Urinary bladder (tissue), 4 donors: ENCODE data around the gene GALNT7. TPM values are rescaled to one million over a fixed set of nuclear protein-coding genes. Genes with fewer than 3 reads are reported as not detected.

Experiments used
- DNase-seq: peaks from one replicate; pipeline ENCODE4 v3.0.0-alpha.2; 2015; ENCODE audit errors: extremely low spot score
- H3K27ac ChIP-seq: one replicate; pipeline ENCODE4 v1.5.1; 2013; ENCODE audit warnings: low read depth, mild to moderate bottlenecking, moderate library complexity
- H3K36me3 ChIP-seq: one replicate; pipeline ENCODE4 v1.6.1; 2013; ENCODE audit warnings: mild to moderate bottlenecking, moderate library complexity; ENCODE audit not compliant: insufficient read depth
- H3K4me1 ChIP-seq: one replicate; pipeline ENCODE4 v1.6.1; 2013; ENCODE audit warnings: mild to moderate bottlenecking, moderate library complexity; ENCODE audit not compliant: insufficient read depth
- H3K4me3 ChIP-seq: one replicate; pipeline ENCODE4 v1.5.1; 2013; ENCODE audit warnings: low read depth, low read length
- WGBS: extraction: QIAGEN DNeasy Blood & Tissue Kit; methylation state at CpG from one replicate; pipeline ENCODE4 v1.1.7; 2013; 5-methylcytosine and 5-hydroxymethylcytosine counted together
- polyA plus RNA-seq: library from polyadenylated mRNA; stranded (reverse); fragments of 200-250 nt; gene quantifications from one replicate; pipeline ENCODE4 v1.2.3, GENCODE V29; 2013
- total RNA-seq: library from RNA; depleted of rRNA; stranded (reverse); fragments of >200 nt; gene quantifications from one replicate; pipeline ENCODE4 v1.2.3, GENCODE V29; 2014
- donor health status: healthy with polysubstance abuse.
- donor health status: healthy.

GALNT7 gene
- total and polyA plus RNA-seq, 2 donors, result 11.6 to 48.6 TPM

DNA sequence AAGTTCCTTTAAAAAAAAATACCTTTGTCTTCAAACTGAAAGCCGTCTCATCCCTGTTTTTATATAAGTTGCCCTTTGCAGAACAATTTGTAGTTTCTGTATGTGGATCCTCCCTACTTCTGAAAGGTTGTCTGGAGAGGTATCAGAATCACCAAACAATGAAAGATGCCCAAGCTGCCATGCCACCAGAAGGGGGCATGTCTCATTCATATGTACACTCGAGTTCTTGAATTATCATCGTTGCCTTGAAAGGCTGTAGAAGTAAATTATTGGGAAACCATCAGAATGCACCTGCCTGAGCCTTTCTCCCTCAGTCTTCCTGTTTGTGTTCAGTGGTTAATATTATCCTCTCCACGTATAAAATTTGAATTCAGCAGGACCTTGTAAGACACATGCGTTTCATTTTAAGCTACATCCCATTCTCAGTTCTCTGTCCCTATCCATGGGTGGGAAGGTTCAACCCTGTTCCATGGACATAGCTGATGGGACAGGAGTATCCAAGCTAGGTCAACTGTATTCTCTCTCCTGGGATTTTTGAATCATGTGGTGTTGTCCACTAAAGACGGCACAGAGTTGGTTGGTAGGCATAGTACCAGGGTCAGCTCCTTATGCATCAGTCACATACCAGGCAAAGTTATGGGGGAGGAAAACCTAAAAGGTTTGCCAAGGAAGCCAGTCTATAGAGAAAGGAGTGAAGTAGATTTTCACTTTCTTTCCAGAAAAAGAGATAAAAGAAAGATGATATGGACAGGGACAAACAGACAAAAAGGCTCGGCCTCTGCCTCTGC is 24.0 kb downstream of the GALNT7 start:
- H3K4me3 ChIP-seq, result no peak overlapping the region
- H3K36me3 ChIP-seq, result no peaks in the 10 kb centered on the region
- no peak overlapping the region for H3K27ac ChIP-seq
- 85% methylated on average over 7 of the region's 7 CpGs for WGBS
- H3K4me1 ChIP-seq, result no peaks in the 10 kb centered on the region
- DNase-seq, result no peak

DNA sequence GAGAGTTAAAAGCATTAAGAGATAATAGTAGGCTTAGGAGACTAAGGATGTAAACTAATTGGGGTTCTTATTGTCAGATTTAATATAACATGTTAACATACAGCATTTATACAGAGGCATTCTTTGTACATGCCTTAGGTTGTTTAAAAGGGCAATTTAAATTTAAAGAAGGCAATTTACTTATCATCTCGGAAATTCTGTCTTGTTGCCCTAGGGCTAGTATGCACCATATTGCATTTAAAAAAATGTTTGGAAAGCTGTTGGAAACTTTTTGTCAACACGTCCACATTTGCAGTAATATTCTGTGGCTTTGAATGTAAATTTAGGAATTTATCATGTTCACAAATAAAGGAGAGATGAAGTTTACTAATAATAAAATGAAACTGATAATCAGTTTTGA is 25.5 kb downstream of the GALNT7 start:
- DNase-seq, result no peak
- Histone ChIP-seq H3K4me1 (no peaks in the 10 kb centered on the region), H3K27ac (no peak overlapping the region), H3K36me3 (no peaks in the 10 kb centered on the region), H3K4me3 (no peak overlapping the region)
- WGBS, result 89% methylated on average over 2 of the region's 2 CpGs

DNA sequence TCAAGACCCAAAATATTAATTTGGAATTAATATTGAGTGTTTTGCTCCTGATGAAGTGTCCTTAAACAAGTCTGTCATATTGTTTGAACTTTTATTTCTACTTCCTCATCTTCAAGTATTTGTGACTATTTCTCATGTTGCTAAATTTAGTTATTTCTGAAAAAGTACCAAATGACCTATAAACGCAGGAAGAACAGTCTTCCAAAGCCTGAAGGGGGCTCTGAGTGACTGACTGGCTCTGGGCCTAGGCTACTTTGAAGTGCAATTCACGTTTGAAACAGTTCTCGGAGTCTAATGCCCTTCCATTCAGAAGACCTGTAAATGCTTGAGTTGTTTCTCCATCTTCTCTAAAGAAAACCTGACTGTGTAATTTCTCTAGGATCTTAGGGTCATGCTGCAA is 26.5 kb downstream of the GALNT7 start:
- Histone ChIP-seq H3K36me3 (no peaks in the 10 kb centered on the region), H3K4me1 (no peaks in the 10 kb centered on the region), H3K27ac (no peak overlapping the region), H3K4me3 (no peak overlapping the region)
- no peak for DNase-seq
- WGBS, result 78% methylated on average over 3 of the region's 3 CpGs

DNA sequence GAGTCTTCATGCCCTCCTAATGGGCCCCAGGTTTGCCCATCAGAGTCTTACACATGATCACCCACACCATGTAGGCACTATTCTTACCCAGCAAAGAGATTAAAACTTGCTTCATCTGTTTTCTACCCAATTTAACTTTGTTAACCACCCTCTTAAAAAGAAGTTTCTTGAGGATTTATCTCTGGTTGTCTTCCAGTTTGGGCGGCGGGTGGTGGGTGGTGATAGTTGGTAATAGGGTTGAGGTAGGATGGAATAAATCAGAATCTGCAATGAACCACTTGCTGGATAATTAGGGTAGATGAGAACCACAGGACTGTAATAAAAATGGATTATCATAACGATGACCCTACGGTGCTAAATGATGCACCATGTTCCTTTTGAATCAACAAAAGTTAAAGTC is 30.9 kb downstream of the GALNT7 start:
- Histone ChIP-seq H3K4me1 (no peaks in the 10 kb centered on the region), H3K36me3 (no peaks in the 10 kb centered on the region), H3K27ac (no peak overlapping the region), H3K4me3 (no peak overlapping the region)
- WGBS, result 97% methylated on average over 4 of the region's 4 CpGs
- no peak for DNase-seq

DNA sequence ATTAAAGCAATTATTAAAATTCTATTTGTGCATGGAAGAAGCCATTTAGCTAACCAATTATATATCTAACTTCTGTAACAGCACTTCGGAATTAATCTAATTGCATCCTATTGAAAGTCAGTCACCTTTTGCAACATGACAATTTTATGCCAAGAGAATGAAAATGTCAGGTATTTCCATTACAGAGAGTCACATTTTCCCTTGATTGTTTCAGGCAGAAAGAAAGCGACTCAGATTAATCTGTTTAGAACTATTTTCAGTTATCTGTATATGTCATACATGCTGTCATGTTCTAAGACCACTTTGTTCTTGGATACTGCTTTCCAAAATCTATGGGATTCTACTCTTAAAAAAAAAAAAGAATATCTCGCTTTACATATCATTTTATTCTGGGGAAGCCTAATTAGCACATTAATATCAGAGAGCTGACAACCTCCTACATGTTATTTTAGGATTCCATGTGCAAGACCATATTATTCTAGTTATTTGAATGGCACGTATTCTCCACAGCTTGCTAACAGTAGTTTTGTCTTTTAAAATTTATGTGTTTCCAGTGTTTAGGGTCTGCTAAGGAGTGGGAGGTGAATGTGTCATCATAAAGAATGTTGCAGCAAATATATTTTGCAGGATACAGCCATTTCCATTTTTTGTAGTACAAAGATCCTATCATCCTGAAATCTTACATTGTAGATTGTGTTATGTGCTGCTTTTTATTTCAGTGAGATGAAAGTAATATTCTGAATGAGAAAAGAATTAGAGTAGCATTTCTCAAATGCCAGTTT is 31.7 kb downstream of the GALNT7 start:
- no peak overlapping the region for H3K4me3 ChIP-seq

DNA sequence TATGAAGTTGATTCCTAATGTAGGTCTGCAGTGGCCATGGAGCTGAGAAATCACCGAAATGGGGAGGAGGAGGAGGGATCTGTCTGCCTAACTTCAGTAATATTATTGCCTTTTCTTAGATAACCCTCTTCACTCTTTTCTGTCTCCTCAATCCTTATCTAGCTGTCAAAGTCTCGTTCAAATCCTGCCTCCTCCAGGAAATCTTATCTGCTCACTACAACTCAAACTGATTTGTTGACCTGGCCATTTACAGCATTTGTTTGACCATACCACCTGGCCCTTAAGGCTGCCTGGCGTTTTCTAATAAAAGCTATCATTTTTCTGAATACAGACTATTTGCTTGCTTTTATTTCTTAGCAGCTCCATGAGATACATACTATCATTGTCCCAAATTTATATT is 33.8 kb downstream of the GALNT7 start:
- 80% methylated on average over 3 of the region's 3 CpGs for WGBS
- Histone ChIP-seq H3K4me1 (no peaks in the 10 kb centered on the region), H3K4me3 (no peak overlapping the region), H3K36me3 (no peaks in the 10 kb centered on the region), H3K27ac (no peak overlapping the region)
- no peak for DNase-seq

More for the DNA sequence above, 31.7 kb downstream of the GALNT7 start:
- H3K36me3 ChIP-seq, result no peaks in the 10 kb centered on the region
- H3K4me1 ChIP-seq, result no peaks in the 10 kb centered on the region
- DNase-seq, result no peak
- no peak overlapping the region for H3K27ac ChIP-seq
- WGBS, result 83% methylated on average over 4 of the region's 4 CpGs

DNA sequence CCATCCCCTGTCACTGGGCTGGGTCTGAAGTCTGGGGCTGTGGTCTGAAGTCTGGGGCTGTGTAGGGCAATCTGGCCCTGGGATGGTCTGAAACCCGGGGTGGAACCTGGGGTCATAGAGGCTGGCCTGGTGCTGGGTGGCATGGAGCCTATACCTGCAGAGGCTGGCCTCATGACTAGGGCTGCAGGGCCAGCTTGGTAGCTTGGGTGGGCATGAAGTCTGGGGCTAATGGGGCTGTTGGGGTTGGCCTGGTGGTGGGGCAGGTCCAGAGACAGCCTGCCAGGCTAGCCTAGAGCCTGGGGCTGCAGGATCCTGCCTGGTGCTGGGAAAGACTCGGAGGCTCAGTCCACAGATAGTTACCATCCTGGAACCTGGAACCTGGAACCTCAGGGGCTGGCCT is 37.0 kb downstream of the GALNT7 start:
- no peak overlapping the region for H3K4me3 ChIP-seq
- DNase-seq, result no peak
- H3K27ac ChIP-seq, result no peak overlapping the region
- no peaks in the 10 kb centered on the region for H3K36me3 ChIP-seq
- no peaks in the 10 kb centered on the region for H3K4me1 ChIP-seq
- WGBS, result 93% methylated on average over 2 of the region's 2 CpGs

DNA sequence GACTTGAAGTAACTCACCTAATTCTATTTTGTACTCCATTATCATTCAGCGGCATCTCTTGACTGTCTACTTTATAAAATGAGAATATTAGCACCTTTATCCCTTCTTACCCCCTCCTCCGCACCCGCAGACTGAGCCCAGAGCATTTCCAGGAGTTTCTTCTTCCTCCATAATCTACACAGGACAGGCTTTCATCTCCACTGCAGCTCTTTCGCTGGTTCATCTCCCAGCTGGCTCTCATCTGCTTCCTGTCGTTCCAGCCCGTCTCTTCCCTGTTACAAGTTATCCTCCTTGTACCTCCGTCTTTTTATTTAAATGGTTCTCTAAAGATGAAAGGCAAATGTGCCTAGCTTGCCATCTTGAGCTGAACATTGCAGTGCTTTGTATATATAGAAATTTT is 39.8 kb downstream of the GALNT7 start:
- H3K4me1 ChIP-seq, result no peaks in the 10 kb centered on the region
- H3K4me3 ChIP-seq, result no peak overlapping the region
- DNase-seq, result no peak
- no peaks in the 10 kb centered on the region for H3K36me3 ChIP-seq
- H3K27ac ChIP-seq, result no peak overlapping the region
- 84% methylated on average over 7 of the region's 7 CpGs for WGBS

DNA sequence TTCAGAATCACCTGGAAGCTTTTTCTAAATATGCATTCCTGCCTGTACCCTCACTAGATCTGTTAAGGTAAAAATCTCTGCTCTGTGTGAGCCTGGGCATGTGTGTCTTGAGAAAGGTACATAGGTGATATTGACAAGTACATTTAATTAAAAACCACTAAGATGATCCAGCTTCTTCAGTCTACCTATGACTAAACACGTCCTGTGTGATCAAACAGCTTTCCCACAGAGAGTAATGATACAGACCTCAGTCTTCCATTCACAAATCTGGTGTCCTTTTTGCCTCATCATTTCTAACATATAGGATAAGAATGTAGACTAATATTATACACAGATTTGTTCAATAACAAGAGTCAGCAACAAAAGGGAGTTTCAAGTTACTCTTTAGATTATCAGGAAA is 42.6 kb downstream of the GALNT7 start:
- WGBS, result 100% methylated on average over 1 of the region's 1 CpG
- H3K36me3 ChIP-seq, result no peaks in the 10 kb centered on the region
- DNase-seq, result no peak
- H3K27ac ChIP-seq, result no peak overlapping the region
- no peaks in the 10 kb centered on the region for H3K4me1 ChIP-seq
- no peak overlapping the region for H3K4me3 ChIP-seq

DNA sequence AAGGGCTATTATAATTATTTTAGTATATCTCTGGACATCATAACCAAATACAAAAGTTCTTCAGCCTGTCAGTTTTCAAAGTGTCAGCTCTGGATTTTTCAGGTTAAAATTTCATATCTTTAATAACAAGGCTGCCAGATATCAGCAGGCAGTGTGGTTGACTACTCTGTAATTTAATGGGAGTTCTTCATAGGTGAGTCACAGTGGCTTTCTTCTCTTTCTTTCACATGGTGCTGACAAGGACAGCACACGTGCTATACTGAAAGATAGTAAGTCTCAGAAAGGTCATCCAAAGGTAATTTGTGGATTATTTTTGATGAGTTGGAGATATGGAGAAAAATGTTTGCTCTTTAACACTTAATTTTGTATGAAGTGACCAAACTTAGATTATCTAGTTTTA is 43.2 kb downstream of the GALNT7 start:
- Histone ChIP-seq H3K36me3 (no peaks in the 10 kb centered on the region), H3K27ac (no peak overlapping the region), H3K4me1 (no peaks in the 10 kb centered on the region), H3K4me3 (no peak overlapping the region)
- 15% methylated on average over 1 of the region's 1 CpG for WGBS
- DNase-seq, result no peak

DNA sequence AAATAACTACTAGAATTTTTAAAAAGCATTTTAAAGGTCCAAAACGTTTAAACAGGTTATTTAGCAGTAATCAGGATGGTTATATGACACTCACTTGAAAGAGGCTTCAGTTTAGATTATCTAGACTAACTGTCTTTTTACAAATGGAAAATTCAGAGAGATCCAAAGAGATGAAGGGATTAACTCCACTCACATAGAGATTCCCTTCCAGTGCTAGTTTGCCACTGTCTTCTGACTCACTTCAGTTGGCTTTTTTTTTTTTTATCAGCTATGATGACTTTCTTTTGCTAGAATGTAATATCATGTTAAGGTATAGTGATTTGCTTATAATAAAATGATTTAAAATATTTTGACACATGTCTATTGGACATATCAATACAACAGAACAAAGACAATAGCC is 43.8 kb downstream of the GALNT7 start:
- no peaks in the 10 kb centered on the region for H3K36me3 ChIP-seq
- no peak overlapping the region for H3K4me3 ChIP-seq
- DNase-seq, result no peak
- H3K4me1 ChIP-seq, result no peaks in the 10 kb centered on the region
- WGBS, result 36% methylated on average over 1 of the region's 1 CpG
- no peak overlapping the region for H3K27ac ChIP-seq

DNA sequence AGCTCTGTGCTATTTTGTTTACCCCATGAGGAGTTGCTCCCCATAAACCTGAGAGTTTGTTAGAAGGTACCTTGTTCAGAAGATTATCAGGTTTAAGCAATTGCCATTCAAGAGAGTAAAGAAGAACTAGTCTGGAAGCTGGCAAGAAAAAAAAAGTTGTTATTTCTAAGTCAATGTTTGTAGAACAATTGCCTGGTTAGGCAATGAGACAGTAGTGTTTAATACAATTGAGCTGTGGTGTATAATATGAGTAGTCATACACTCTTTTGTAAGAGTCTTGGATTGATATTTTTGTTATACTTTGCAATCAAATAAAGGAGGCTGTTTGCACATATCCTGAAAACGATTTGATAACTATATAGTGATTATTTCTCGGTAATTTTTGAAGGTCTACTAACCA is 44.7 kb downstream of the GALNT7 start:
- Histone ChIP-seq H3K36me3 (no peaks in the 10 kb centered on the region), H3K4me1 (no peaks in the 10 kb centered on the region), H3K27ac (no peak overlapping the region), H3K4me3 (no peak overlapping the region)
- no peak for DNase-seq
- WGBS, result 91% methylated on average over 2 of the region's 2 CpGs

DNA sequence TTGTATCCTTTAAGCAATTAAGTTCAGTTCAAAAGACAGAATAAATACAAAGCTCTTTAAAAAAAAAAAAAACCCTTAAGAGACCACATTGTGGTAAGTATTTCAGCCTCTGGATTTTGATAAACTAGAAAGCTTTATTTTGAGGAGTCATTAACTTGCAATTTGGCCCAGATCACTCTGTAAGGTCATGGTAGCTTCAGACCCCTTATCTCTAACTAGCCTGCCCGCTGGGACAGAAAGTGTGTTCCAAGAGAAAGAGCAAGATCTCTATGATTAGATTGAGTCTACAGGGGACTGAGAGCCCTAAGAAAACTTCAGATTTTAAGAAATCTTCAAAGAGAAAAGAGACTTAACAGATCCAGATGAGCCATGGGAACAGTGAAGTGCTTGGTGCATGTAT is 45.6 kb downstream of the GALNT7 start:
- 67% methylated on average over 1 of the region's 1 CpG for WGBS
- Histone ChIP-seq H3K4me1 (no peaks in the 10 kb centered on the region), H3K27ac (no peak overlapping the region), H3K4me3 (no peak overlapping the region), H3K36me3 (no peaks in the 10 kb centered on the region)
- no peak for DNase-seq

DNA sequence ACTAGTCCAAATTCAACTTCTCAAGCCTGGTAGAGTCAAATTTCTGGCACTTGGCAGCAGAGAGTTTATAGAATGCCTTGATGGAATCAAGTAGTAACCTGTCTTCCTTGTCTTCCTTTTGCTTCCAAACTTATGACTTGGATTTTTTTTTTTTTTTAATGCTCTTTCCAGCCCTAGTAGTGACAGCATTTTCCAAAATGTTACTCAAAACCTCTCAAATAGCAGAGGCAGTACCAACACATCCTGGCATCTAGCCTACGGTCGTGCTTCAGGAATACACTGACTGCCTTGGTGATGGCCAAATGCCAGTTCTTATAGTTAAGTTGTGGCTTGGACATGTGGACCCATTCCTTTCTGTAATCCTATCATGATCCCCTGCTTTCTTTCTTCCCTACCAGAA is 46.0 kb downstream of the GALNT7 start:
- Histone ChIP-seq H3K27ac (no peak overlapping the region), H3K36me3 (no peaks in the 10 kb centered on the region), H3K4me1 (no peaks in the 10 kb centered on the region), H3K4me3 (no peak overlapping the region)
- WGBS, result 30% methylated on average over 2 of the region's 2 CpGs
- DNase-seq, result no peak
